Loucy (cell line): ENCODE measurements around the gene RUNX1.

Experiments used
- H2AFZ ChIP-seq: fragments of 200-600 bp; sonication (generic); 2 replicates; pipeline ENCODE4 v1.6.0; 2016; ENCODE audit warnings: antibody characterized with exemption, mild to moderate bottlenecking, low read length, moderate library complexity
- H3F3A ChIP-seq: fragments of 200-600 bp; 2 replicates; pipeline ENCODE4 v1.6.0; 2016; ENCODE audit warnings: antibody characterized with exemption, low read depth, mild to moderate bottlenecking
- H3K27me3 ChIP-seq: fragments of 200-600 bp; sonication (generic); 2 replicates; pipeline ENCODE4 v1.6.1; 2014; ENCODE audit warnings: low read length, mild to moderate bottlenecking; ENCODE audit not compliant: insufficient read depth, poor library complexity, severe bottlenecking
- H3K36me3 ChIP-seq: fragments of 200-600 bp; sonication (generic); 2 replicates; pipeline ENCODE4 v1.6.1; 2016; ENCODE audit warnings: low read length; ENCODE audit not compliant: insufficient read depth
- H3K4me1 ChIP-seq: fragments of 200-600 bp; sonication (generic); 2 replicates; pipeline ENCODE4 v1.5.1; 2014; ENCODE audit warnings: low read length, mild to moderate bottlenecking; ENCODE audit not compliant: insufficient read depth, poor library complexity, severe bottlenecking
- H3K4me2 ChIP-seq: fragments of 200-600 bp; sonication (generic); 2 replicates; pipeline ENCODE4 v1.6.0; 2014; ENCODE audit warnings: antibody characterized with exemption, low read length, low read depth, mild to moderate bottlenecking; ENCODE audit not compliant: poor library complexity, severe bottlenecking
- H3K4me3 ChIP-seq: fragments of 200-600 bp; sonication (generic); 2 replicates; pipeline ENCODE4 v1.5.1; 2014; ENCODE audit warnings: low read length, mild to moderate bottlenecking, mixed read lengths; ENCODE audit not compliant: poor library complexity, severe bottlenecking
- H3K79me2 ChIP-seq: fragments of 200-600 bp; sonication (generic); 2 replicates; pipeline ENCODE4 v1.6.1; 2014; ENCODE audit warnings: low read length; ENCODE audit not compliant: insufficient read depth
- H3K9ac ChIP-seq: fragments of 200-600 bp; sonication (generic); 2 replicates; pipeline ENCODE4 v1.6.0; 2014; ENCODE audit warnings: mild to moderate bottlenecking, low read depth, low read length, moderate library complexity; ENCODE audit not compliant: poor library complexity, severe bottlenecking
- H3K9me2 ChIP-seq: fragments of 200-600 bp; sonication (generic); replicated peaks from 2 replicates; pipeline ENCODE4 v1.6.1; 2016; ENCODE audit warnings: low read depth, low read length, mixed read lengths
- H3K9me3 ChIP-seq: fragments of 200-600 bp; sonication (generic); 2 replicates; pipeline ENCODE4 v1.6.1; 2014; ENCODE audit warnings: mild to moderate bottlenecking, antibody characterized with exemption, low read length, low read depth; ENCODE audit not compliant: insufficient read depth
- H4K20me1 ChIP-seq: fragments of 200-600 bp; sonication (generic); 2 replicates; pipeline ENCODE4 v1.6.0; 2014; ENCODE audit warnings: antibody characterized with exemption, low read length, mild to moderate bottlenecking; ENCODE audit not compliant: insufficient read depth, poor library complexity, severe bottlenecking
- CTCF ChIP-seq: fragments of 200-600 bp; sonication (generic); conservative IDR thresholded peaks from 2 replicates; pipeline ENCODE4 v1.5.1; 2014; ENCODE audit warnings: mild to moderate bottlenecking, antibody characterized with exemption, low read length
- EZH2phosphoT487 ChIP-seq: fragments of 200-600 bp; IDR thresholded peaks from 2 replicates; pipeline ENCODE4 v1.6.1; 2018; ENCODE audit warnings: antibody characterized with exemption, mild to moderate bottlenecking, moderate library complexity, borderline replicate concordance

Gene RUNX1

GRCh38 chr21:34794686-34795085 lies 254.4 kb downstream of the RUNX1 start:
- peaks cover 14% of the 10 kb centered on the region for H4K20me1 ChIP-seq
- H3K4me3 ChIP-seq = no peak overlapping the region
- H3K9me2 ChIP-seq = no peaks in the 10 kb centered on the region
- H3K4me1 ChIP-seq = no peaks in the 10 kb centered on the region
- no peaks in the 10 kb centered on the region for H3K27me3 ChIP-seq
- H2AFZ ChIP-seq = no peak overlapping the region
- no peaks in the 10 kb centered on the region for H3K9me3 ChIP-seq
- no peaks in the 10 kb centered on the region; the same call in 1 of the 2 replicates for H3F3A ChIP-seq
- H3K9ac ChIP-seq = no peak overlapping the region
- no peaks in the 10 kb centered on the region for H3K79me2 ChIP-seq
- no peak for TF ChIP-seq EZH2phosphoT487
- no peak for TF ChIP-seq CTCF
- no peak overlapping the region for H3K4me2 ChIP-seq
- H3K36me3 ChIP-seq = peaks cover 88% of the 10 kb centered on the region

- no peak for TF ChIP-seq CTCF
- H4K20me1 ChIP-seq = peaks cover 14% of the 10 kb centered on the region
- H2AFZ ChIP-seq = no peak overlapping the region
- no peaks in the 10 kb centered on the region for H3K4me1 ChIP-seq
- no peaks in the 10 kb centered on the region for H3K27me3 ChIP-seq
- no peak overlapping the region for H3K9ac ChIP-seq
- no peak overlapping the region for H3K4me2 ChIP-seq
- H3K79me2 ChIP-seq = no peaks in the 10 kb centered on the region
- no peaks in the 10 kb centered on the region for H3K9me2 ChIP-seq
- no peaks in the 10 kb centered on the region; the same call in 1 of the 2 replicates for H3F3A ChIP-seq
- H3K4me3 ChIP-seq = no peak overlapping the region
- peaks cover 84% of the 10 kb centered on the region for H3K36me3 ChIP-seq
- H3K9me3 ChIP-seq = no peaks in the 10 kb centered on the region
These were observed 255.6 kb downstream of the RUNX1 start for GRCh38 chr21:34793471-34793870.

GRCh38 chr21:34792504-34793089 lies 256.5 kb downstream of the RUNX1 start:
- TF ChIP-seq CTCF = no peak
- no peak for TF ChIP-seq EZH2phosphoT487
- H3K4me2 ChIP-seq = no peak overlapping the region
- peaks cover under 1% of the 10 kb centered on the region for H3F3A ChIP-seq
- H3K36me3 ChIP-seq = peaks cover 76% of the 10 kb centered on the region
- H3K4me1 ChIP-seq = no peaks in the 10 kb centered on the region
- peaks cover 19% of the 10 kb centered on the region for H4K20me1 ChIP-seq
- H3K9me3 ChIP-seq = no peaks in the 10 kb centered on the region
- no peaks in the 10 kb centered on the region for H3K9me2 ChIP-seq
- no peak overlapping the region for H2AFZ ChIP-seq
- no peak overlapping the region for H3K4me3 ChIP-seq
- no peaks in the 10 kb centered on the region for H3K27me3 ChIP-seq
- H3K9ac ChIP-seq = no peak overlapping the region
- no peaks in the 10 kb centered on the region for H3K79me2 ChIP-seq
